ENCODE data around the gene LPP. TPM values are rescaled to one million over a fixed set of nuclear protein-coding genes. Genes with fewer than 3 reads are reported as not detected.

Gene LPP
- total and polyA plus RNA-seq, 2 of the 13 experiments (the other 11 are each of a cell fraction or from before 2014, with no cell fraction given) = 19.2 to 29.9 TPM

DNA sequence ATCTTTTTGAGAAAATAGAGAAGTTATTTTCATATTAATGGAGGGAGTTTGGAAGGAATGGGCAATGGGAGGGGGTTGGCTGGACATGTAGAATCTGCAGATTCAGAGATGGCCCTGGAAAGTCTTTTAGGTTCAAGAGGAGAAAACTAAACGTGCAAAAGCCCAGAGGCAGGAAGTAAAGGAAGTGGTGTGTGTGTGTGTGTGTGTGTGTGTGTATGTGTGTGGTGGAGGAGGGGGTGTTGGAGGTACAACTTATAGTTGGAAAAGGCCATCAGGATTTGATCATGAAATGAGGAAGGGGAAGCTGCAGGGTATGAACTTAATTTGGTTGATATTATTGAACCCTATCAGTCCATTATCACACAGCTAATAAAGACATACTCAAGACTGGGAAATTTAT, 5.6 kb upstream of the LPP start (continued):
- TF ChIP-seq, protein P1, sequence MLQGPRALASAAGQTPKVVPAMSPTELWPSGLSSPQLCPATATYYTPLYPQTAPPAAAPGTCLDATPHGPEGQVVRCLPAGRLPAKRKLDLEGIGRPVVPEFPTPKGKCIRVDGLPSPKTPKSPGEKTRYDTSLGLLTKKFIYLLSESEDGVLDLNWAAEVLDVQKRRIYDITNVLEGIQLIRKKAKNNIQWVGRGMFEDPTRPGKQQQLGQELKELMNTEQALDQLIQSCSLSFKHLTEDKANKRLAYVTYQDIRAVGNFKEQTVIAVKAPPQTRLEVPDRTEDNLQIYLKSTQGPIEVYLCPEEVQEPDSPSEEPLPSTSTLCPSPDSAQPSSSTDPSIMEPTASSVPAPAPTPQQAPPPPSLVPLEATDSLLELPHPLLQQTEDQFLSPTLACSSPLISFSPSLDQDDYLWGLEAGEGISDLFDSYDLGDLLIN (CRISPR knock-in tag; IDR thresholded peaks at IDR 0.05; ENCODE audit: borderline replicate concordance) = no peak
- TF ChIP-seq ZNF674 (CRISPR knock-in tag; IDR thresholded peaks at IDR 0.05; ENCODE audit: low read depth) = no peak
- no peak for TF ChIP-seq ZNF83 (CRISPR knock-in tag; IDR thresholded peaks at IDR 0.05; ENCODE audit: borderline replicate concordance)
- TF ChIP-seq, protein P2, sequence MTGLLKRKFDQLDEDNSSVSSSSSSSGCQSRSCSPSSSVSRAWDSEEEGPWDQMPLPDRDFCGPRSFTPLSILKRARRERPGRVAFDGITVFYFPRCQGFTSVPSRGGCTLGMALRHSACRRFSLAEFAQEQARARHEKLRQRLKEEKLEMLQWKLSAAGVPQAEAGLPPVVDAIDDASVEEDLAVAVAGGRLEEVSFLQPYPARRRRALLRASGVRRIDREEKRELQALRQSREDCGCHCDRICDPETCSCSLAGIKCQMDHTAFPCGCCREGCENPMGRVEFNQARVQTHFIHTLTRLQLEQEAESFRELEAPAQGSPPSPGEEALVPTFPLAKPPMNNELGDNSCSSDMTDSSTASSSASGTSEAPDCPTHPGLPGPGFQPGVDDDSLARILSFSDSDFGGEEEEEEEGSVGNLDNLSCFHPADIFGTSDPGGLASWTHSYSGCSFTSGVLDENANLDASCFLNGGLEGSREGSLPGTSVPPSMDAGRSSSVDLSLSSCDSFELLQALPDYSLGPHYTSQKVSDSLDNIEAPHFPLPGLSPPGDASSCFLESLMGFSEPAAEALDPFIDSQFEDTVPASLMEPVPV (CRISPR knock-in tag; IDR thresholded peaks at IDR 0.05) = no peak

DNA sequence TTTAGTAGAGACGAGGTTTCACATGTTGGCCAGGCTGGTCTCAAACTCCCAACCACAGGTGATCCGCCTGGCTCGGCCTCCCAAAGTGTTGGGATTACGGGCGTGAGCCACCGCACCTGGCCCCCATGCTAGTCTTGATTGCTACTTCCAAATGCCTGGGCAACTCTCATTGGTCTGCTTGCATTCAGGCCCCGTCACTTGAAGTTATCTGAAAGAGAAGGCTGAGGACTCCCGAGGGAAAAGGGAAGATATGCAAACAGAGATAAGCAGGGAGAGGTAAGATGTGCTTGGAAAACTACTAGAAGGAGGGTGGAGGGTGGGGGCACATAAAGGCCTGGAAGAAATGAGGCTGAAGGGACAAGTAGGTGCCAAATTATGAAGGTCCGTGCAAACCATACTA, 4.4 kb upstream of the LPP start:
- ChIA-PET CTCF (ENCODE audit: low intra/inter-chr PET ratio, low total read pairs) (no interaction called here), POLR2A (no interaction called here)
- intact Hi-C loops (cut with micrococcal nuclease; ENCODE audit: unreplicated experiment) = no loop called here
- no peak for ATAC-seq
- Histone ChIP-seq H2AFZ (ENCODE audit: low read length) (no peak overlapping the region), H4K20me1 (ENCODE audit: insufficient read depth, low read length) (no peaks in the 10 kb centered on the region), H3K27ac (ENCODE audit: extremely low read length, insufficient read depth, low read length) (no peak overlapping the region), H3K4me3 (replicated peaks in 1 of 3; ENCODE audit: insufficient read depth in 1 of 3, low read depth in 2 of 3, low read length in 3 of 3) (no peak overlapping the region), H3K79me2 (ENCODE audit: insufficient read depth, low read length) (peaks cover 10% of the 10 kb centered on the region), H3K9ac (ENCODE audit: insufficient read depth, low read depth, low read length) (no peak overlapping the region), H3K9me3 (ENCODE audit: low read length) (no peaks in the 10 kb centered on the region), H3K4me2 (ENCODE audit: low read depth, low read length) (no peak overlapping the region), H3K27me3 (ENCODE audit: control insufficient read depth in 1 of 2, insufficient read depth in 2 of 2, low read length in 2 of 2) (no peaks in the 10 kb centered on the region), H3K4me1 (ENCODE audit: insufficient read depth, low read length) (peaks cover 18% of the 10 kb centered on the region), H3K36me3 (replicated peaks in 1 of 2; ENCODE audit: control insufficient read depth in 1 of 2, insufficient read depth in 2 of 2, low read length in 2 of 2) (no peaks in the 10 kb centered on the region)
- 85% methylated on average over 9 of the region's 9 CpGs for WGBS (ENCODE audit: low lambda C conversion rate)
- no peak for FAIRE-seq
- DNase-seq (ENCODE audit: low spot score) = no peak
- in situ Hi-C loops (cut with HindIII; ENCODE audit: extremely low pct_ligation_motif_present, low pct_unique_long_range_greater_than_20kb) = no loop called here
- TF ChIP-seq, protein P3, sequence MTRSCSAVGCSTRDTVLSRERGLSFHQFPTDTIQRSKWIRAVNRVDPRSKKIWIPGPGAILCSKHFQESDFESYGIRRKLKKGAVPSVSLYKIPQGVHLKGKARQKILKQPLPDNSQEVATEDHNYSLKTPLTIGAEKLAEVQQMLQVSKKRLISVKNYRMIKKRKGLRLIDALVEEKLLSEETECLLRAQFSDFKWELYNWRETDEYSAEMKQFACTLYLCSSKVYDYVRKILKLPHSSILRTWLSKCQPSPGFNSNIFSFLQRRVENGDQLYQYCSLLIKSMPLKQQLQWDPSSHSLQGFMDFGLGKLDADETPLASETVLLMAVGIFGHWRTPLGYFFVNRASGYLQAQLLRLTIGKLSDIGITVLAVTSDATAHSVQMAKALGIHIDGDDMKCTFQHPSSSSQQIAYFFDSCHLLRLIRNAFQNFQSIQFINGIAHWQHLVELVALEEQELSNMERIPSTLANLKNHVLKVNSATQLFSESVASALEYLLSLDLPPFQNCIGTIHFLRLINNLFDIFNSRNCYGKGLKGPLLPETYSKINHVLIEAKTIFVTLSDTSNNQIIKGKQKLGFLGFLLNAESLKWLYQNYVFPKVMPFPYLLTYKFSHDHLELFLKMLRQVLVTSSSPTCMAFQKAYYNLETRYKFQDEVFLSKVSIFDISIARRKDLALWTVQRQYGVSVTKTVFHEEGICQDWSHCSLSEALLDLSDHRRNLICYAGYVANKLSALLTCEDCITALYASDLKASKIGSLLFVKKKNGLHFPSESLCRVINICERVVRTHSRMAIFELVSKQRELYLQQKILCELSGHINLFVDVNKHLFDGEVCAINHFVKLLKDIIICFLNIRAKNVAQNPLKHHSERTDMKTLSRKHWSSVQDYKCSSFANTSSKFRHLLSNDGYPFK (CRISPR knock-in tag; IDR thresholded peaks at IDR 0.05; ENCODE audit: borderline replicate concordance) = no peak
- TF ChIP-seq ZNF615 (CRISPR knock-in tag; IDR thresholded peaks at IDR 0.05; ENCODE audit: borderline replicate concordance) (no peak), ZNF343 (CRISPR knock-in tag; IDR thresholded peaks at IDR 0.05) (no peak), ZNF160 (CRISPR knock-in tag; IDR thresholded peaks at IDR 0.05) (no peak), ZNF121 (CRISPR knock-in tag; IDR thresholded peaks at IDR 0.05) (no peak), ZMYM4 (CRISPR knock-in tag; IDR thresholded peaks at IDR 0.05) (no peak), MZF1 (CRISPR knock-in tag; IDR thresholded peaks at IDR 0.05; ENCODE audit: borderline replicate concordance) (no peak), MED8 (CRISPR knock-in tag; IDR thresholded peaks at IDR 0.05; ENCODE audit: insufficient replicate concordance) (no peak), RAD21 (CRISPR knock-in tag; IDR thresholded peaks at IDR 0.05) (no peak), HNRNPUL1 (IDR thresholded peaks at IDR 0.05; ENCODE audit: low read depth, low read length) (no peak)
- TF ChIP-seq, protein P4, sequence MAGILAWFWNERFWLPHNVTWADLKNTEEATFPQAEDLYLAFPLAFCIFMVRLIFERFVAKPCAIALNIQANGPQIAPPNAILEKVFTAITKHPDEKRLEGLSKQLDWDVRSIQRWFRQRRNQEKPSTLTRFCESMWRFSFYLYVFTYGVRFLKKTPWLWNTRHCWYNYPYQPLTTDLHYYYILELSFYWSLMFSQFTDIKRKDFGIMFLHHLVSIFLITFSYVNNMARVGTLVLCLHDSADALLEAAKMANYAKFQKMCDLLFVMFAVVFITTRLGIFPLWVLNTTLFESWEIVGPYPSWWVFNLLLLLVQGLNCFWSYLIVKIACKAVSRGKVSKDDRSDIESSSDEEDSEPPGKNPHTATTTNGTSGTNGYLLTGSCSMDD (CRISPR knock-in tag; IDR thresholded peaks at IDR 0.05) = no peak
- no TSS peak for BruUV-seq (replicated peaks)
